Keratinocyte (primary cell): ENCODE results near the gene ASNSD1. TPM values are rescaled to one million over a fixed set of nuclear protein-coding genes. Genes with fewer than 3 reads are reported as not detected.

Source experiments
- DNase-seq: peaks from one replicate; pipeline ENCODE4 v3.0.0-alpha.2; 2011; ENCODE audit warnings: low read depth, missing footprints, low spot score
- FAIRE-seq: peaks from 2 replicates; lab custom pipeline; 2011; peaks lifted over from hg19 to GRCh38; lab: Jason Lieb, UNC
- H2AFZ ChIP-seq: 2 replicates; pipeline ENCODE4 v1.6.0; 2012; ENCODE audit warnings: low read length, control low read depth, inconsistent platforms; ENCODE audit not compliant: control insufficient read depth
- H3K27ac ChIP-seq: 2 replicates; pipeline ENCODE4 v1.5.1; 2011; ENCODE audit warnings: low read length; ENCODE audit not compliant: control insufficient read depth, insufficient read depth
- H3K27me3 ChIP-seq: 3 replicates; pipeline ENCODE4 v1.6.0; 2011; ENCODE audit warnings: low read length; ENCODE audit not compliant: control insufficient read depth, insufficient read depth; ENCODE audit errors: extremely low read depth
- H3K36me3 ChIP-seq, 2 experiments: 2 replicates in 1 of 2; 3 replicates in 1 of 2; pipeline ENCODE4 v1.5.1; 2011; ENCODE audit warnings: low read length in 2 of 2, mild to moderate bottlenecking in 1 of 2; ENCODE audit not compliant: control insufficient read depth in 2 of 2, insufficient read depth in 2 of 2; ENCODE audit errors: extremely low read depth in 1 of 2
- H3K4me1 ChIP-seq: 3 replicates; pipeline ENCODE4 v1.5.1; 2011; ENCODE audit warnings: low read length; ENCODE audit not compliant: control insufficient read depth, insufficient read depth; ENCODE audit errors: extremely low read depth
- H3K4me2 ChIP-seq: 3 replicates; pipeline ENCODE4 v1.6.0; 2011; ENCODE audit warnings: low read depth, low read length; ENCODE audit not compliant: control insufficient read depth, insufficient read depth; ENCODE audit errors: extremely low read depth
- H3K4me3 ChIP-seq, 3 experiments: fragments of 200-600 bp in 1 of 3; sonication (generic) in 1 of 3; 2 replicates in 2 of 3; 3 replicates in 1 of 3; pipeline ENCODE4 v1.5.1; 2011 to 2016; ENCODE audit warnings: low read length in 3 of 3, mild to moderate bottlenecking in 3 of 3, control low read depth in 2 of 3, inconsistent platforms in 1 of 3, low read depth in 1 of 3, mixed read lengths in 1 of 3, mixed run types in 1 of 3, moderate library complexity in 1 of 3; ENCODE audit not compliant: control insufficient read depth in 2 of 3, insufficient read depth in 2 of 3; ENCODE audit errors: extremely low read depth in 1 of 3
- H3K79me2 ChIP-seq: 2 replicates; pipeline ENCODE4 v1.6.0; 2012; ENCODE audit warnings: low read length; ENCODE audit not compliant: control insufficient read depth, insufficient read depth
- H3K9ac ChIP-seq: 3 replicates; pipeline ENCODE4 v1.6.0; 2011; ENCODE audit warnings: low read length; ENCODE audit not compliant: control insufficient read depth, insufficient read depth; ENCODE audit errors: extremely low read depth
- H3K9me1 ChIP-seq: 3 replicates; pipeline ENCODE4 v1.6.0; 2011; ENCODE audit warnings: low read length; ENCODE audit not compliant: control insufficient read depth, insufficient read depth; ENCODE audit errors: extremely low read depth
- H3K9me3 ChIP-seq: 2 replicates; pipeline ENCODE4 v1.5.1; 2012; ENCODE audit warnings: low read depth, low read length; ENCODE audit not compliant: control insufficient read depth
- H4K20me1 ChIP-seq: 3 replicates; pipeline ENCODE4 v1.6.0; 2011; ENCODE audit warnings: low read length; ENCODE audit not compliant: control insufficient read depth, insufficient read depth; ENCODE audit errors: extremely low read depth
- CTCF ChIP-seq, 3 experiments: IDR thresholded peaks in 1 of 3; conservative IDR thresholded peaks in 1 of 3; optimal IDR thresholded peaks in 1 of 3; 2 replicates in 2 of 3; 3 replicates in 1 of 3; pipeline versions ENCODE3 to v1.5.1; 2011; ENCODE audit warnings: low read length in 3 of 3, mild to moderate bottlenecking in 3 of 3, moderate library complexity in 2 of 3, control low read depth in 1 of 3, inconsistent platforms in 1 of 3; ENCODE audit not compliant: insufficient read depth in 2 of 3; ENCODE audit errors: extremely low read depth in 1 of 3
- EZH2 ChIP-seq: IDR thresholded peaks from one replicate; pipeline ENCODE4 v1.6.1; 2012; ENCODE audit warnings: inconsistent platforms, mild to moderate bottlenecking, low read length, moderate library complexity
- dilution Hi-C: fragments of 300-500 bp; cut with MboI; formaldehyde crosslinking; loops from one replicate; pipeline ENCODE4 v1.7.0; 2020; ENCODE audit warnings: low sequenced_read_pairs; ENCODE audit not compliant: extremely low pct_ligation_motif_present
- polyA plus RNA-seq, 5 experiments: library from polyadenylated mRNA; depleted of rRNA in 3 of 5; stranded (reverse) in 3 of 5; stranded (forward) in 1 of 5; unstranded in 1 of 5; fragments of >200 nt; gene quantifications; 1 replicate in 1 of 5; 2 replicates in 3 of 5; 3 replicates in 1 of 5; pipeline versions ENCODE4 v1.2.1 to v1.2.3, GENCODE V29; 2011 to 2012; ENCODE audit warnings: missing spikeins in 2 of 5, low read depth in 1 of 5, low replicate concordance in 1 of 5

Gene ASNSD1
- polyA plus RNA-seq, 1 donor (not counting 4 experiments of a cell fraction or from before 2014, with no cell fraction given) = 40.0 TPM

GRCh38 chr2:189719571-189719970 is 58.3 kb downstream of the ASNSD1 start:
- Histone ChIP-seq H3K36me3 (no peaks in the 10 kb centered on the region), H3K27ac (no peak overlapping the region), H4K20me1 (no peaks in the 10 kb centered on the region), H3K9me3 (no peaks in the 10 kb centered on the region), H3K9me1 (no peaks in the 10 kb centered on the region), H3K27me3 (no peaks in the 10 kb centered on the region), H3K4me2 (no peak overlapping the region), H3K9ac (no peak overlapping the region), H3K4me3 (no peak overlapping the region), H3K79me2 (no peaks in the 10 kb centered on the region), H2AFZ (no peak overlapping the region), H3K4me1 (no peaks in the 10 kb centered on the region)
- TF ChIP-seq EZH2 (no peak), CTCF (optimal IDR thresholded peaks at IDR 0.05 in 1 of 3, IDR thresholded peaks at IDR 0.05 in 1 of 3, conservative IDR thresholded peaks at IDR 0.05 in 1 of 3; ENCODE audit: extremely low read depth in 1 of 3, insufficient read depth in 2 of 3, low read length in 3 of 3) (no peak)
- dilution Hi-C loops = no loop called here
- no peak for DNase-seq
- FAIRE-seq = no peak

Other genes starting within 250 kb of the ASNSD1 start
- 37.0 to 67.3 TPM (median 60.4 TPM) in 3 replicates for gene WDR75, start 220.0 kb upstream of the ASNSD1 start, polyA plus RNA-seq
- 0.02 to 0.18 TPM (median 0.09 TPM) in 3 replicates for gene SLC40A1, start 80.7 kb upstream of the ASNSD1 start, polyA plus RNA-seq
- 0.41 to 1.6 TPM (median 1.4 TPM) in 3 replicates for gene ANKAR, start 13.2 kb downstream of the ASNSD1 start, polyA plus RNA-seq
- 6.0 to 12.0 TPM (median 8.7 TPM) in 3 replicates for gene OSGEPL1, start 101.3 kb downstream of the ASNSD1 start, polyA plus RNA-seq
- 35.8 to 86.2 TPM (median 76.0 TPM) in 3 replicates for gene ORMDL1, start 122.9 kb downstream of the ASNSD1 start, polyA plus RNA-seq
- 8.3 to 14.8 TPM (median 8.6 TPM) in 3 replicates for gene PMS1, start 123.0 kb downstream of the ASNSD1 start, polyA plus RNA-seq